Stimulated activated CD8-positive, alpha-beta memory T cell treated with anti-CD3 and anti-CD28 coated beads, Interleukin-4, amount 100 ng/mL, for 1 hour (primary cell): Measurements from ENCODE around the gene PAFAH1B2.
A peak's percentile ranks its signal among the peaks of the same experiment; 100 is the strongest.
"Not testable (repeated sequence)": the region's sequence is repeated elsewhere in the genome, so short reads cannot be mapped to it uniquely, and the experiment has no call there.

ENCODE experiments used
- DNase-seq, 2 donors: peaks; one replicate each; pipeline ENCODE4 v3.0.0-alpha.2; 2020; ENCODE audit warnings: low read depth in 2 of 2, low spot score in 1 of 2

The PAFAH1B2 gene

DNA sequence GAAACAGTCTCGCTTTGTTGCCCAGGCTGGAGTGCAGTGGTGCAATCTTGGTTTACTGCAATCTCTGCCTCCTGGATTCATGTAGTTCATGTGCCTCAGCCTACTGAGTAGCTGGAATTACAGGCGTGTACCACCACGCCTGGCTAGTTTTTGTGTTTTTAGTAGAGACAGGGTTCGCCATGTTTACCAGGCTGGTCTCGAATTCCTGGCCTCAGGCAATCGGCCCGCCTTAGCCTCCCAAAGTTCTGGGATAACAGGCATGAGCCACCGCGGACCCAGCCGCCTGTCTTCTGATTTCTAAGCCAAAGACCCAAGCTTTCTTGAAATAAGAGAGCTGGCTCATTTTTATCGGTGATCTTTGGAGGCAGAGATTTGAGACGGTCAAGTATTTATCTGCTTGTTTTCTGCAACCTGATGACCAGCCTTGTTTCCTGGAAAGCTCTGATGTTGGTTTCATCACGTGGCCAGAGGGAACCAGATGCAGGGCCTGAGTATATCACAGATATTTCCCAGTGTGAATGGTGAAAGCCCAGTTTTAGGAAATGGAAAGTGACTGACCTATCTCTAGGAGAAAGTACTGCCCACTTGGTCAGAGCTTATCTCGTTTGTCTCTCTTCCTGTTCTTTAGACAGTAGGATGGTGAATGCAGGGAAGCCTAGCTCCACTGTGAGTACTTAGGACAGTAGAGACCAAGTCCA lies 28.8 kb downstream of the PAFAH1B2 start:
- DNase-seq = no peak

DNA sequence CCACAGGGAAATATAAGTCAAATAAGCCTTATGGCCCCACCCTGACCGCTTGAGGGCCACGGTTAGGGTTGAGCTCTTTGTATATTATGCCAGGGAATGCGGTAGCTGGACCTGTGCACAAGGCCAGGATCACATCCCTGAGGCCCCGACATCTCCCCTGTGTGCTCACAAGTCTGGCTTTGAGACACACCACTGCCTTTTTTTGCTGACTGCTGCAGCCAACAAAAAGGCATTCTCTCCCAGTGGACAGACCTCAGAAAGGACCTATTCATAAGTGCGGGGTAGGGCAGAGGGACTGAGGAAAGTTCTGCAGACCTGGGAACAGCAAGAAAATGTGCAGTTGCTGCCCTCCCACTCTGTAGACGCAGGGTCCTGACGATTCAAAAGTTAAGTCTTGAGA lies 31.0 kb downstream of the PAFAH1B2 start:
- DNase-seq = no peak

DNA sequence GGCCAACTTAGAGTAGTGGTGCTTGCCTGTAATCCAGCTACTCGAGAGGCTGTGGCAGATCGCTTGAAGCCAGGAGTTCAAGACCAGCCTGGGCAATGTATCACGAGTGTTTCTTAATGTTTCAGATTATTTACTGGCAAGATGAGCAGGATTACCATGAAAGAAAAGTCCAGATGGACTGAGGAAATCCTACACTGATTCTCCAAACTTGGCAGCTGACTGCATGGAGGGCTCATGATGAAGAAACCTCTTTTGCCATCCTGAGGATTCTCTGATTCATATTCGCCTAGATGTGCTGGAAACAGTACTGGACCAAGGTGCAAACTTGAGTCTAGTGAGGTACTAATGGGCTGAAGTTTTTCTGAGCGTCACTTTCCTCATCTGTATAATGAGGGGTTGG lies 31.7 kb downstream of the PAFAH1B2 start:
- DNase-seq = no peak

DNA sequence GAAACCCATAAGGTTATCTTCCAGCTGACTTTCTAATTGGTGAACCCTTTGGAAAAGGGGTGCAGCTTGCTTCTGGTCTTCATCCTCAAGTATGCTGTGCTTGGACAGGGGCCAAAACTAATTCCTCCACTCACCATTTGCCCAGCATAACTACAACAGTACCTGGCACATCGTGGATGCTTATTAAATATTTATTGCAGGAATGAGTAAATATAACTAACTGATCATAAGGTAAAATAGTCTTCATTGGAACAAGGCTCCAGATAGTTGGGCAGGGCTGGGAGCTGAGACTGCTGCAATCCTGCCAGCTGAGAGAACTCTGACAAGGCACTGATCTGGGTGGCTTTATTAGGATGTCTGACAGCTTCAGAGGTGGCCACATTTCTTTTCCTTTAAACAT lies 32.1 kb downstream of the PAFAH1B2 start:
- no peak for DNase-seq

DNA sequence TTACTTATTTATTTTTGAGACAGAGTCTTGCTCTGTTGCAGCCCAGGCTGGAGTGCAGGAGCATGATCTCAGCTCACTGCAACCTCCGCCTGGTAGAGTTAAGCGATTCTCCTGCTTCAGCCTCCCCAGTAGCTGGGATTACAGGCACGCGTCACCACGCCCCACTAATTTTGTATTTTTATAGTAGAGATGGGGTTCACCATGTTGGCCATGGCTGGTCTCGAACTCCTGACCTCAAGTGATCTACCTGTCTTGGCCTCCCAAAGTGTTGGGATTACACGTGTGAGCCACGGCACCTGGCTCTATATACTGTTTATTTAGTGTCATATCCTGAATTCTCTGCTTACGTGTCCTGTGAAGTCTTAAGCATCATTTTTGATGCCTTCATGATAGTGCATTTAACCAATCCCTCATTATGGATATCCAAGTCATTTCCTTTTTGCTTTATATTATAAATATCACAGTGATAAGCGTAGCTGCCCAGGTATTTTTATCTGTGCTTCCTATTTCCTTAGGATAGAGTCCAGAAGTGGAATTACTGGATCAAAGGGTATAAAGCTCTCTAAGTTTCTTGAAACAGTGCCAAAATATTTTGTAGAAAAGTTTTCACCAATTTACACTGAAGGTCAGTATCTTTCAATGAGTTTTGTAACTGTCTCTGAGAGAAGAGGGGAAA lies 33.6 kb downstream of the PAFAH1B2 start:
- DNase-seq = no peak

DNA sequence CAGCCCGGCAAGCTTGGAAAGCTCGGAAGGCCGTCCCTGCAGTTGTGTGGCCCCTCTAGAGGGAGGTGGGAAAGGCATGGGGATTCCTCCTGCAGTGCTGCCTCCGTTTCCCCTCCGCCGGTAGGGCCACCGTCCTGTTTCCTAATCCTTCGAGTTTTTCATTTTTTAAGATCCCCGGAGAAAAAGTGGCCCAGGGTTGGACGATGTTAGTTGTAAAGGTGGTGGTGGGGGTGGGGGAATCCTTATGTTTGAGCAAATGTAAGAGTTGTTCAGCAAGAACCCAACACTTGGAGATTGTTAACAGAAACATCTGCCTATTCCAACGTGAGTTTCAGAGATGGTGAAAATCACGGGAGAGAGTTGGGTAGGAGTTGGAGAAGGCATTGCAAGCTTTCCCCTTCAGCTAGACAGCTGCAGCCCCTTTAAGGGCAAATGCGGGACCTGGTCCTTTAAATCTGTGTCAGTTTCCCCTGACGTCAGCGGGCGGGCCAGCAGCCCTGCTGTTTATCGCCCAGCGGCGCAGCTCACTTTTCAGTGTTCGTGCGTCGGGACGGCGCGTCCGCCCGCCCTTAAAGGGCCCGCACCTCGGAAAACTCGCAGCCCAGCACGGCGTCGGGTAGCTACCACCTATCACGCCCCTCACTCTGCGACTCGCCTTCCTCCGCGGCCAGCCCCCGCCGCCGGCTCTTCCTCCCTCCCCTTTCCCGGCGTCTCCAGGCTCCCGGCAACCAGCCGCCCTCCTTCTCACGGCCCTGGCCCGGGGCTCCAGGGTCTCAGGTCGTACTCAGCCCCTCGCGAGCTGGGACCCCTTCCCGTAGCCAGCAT lies 34.3 kb downstream of the PAFAH1B2 start, which contains the start of gene SIDT2:
SIDT2 (plus strand) TSS at position 534 of the 825 bp plus-strand sequence. CDS start 521 bp downstream, outside the sequence.
- DNase-seq = peak; percentile 71 to 79

DNA sequence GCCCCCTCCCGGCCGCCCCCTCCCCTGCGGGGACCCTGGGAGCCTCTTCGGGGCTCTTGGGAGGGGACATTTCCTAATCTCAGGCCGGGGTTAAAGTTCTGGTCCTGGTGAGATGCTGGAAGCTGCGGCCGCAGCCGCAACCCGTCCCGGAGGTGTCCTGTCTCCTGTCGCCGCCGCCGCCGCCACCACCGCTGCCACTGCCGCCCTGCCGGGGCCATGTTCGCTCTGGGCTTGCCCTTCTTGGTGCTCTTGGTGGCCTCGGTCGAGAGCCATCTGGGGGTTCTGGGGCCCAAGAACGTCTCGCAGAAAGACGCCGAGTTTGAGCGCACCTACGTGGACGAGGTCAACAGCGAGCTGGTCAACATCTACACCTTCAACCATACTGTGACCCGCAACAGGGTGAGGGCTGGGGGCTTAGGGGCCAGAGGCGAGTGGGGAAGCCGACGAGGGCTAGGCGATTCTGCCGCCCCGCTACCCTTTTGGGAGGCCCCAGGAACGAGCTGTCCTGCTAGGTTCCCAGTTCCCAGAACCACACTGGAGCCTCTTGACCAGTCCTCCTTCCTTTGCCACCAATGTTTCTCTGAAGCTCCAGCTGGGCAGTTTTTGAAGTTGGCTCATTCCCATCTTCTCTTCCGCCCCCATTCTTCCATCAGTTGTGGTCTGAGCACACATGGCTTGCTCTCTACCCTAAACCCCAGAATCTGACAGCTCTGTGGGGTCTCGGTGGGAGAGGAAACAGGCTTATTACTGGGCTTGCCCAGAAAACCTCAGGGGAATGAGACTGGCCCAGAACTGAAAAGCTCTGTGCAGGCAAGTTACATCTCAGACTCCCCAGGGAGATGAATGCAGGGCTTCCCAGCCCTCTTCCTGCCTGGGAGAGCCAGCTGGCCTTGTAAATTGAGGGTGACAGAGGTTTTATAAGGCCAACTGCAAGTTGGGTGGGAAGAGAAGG lies 35.2 kb downstream of the PAFAH1B2 start:
- no peak for DNase-seq

DNA sequence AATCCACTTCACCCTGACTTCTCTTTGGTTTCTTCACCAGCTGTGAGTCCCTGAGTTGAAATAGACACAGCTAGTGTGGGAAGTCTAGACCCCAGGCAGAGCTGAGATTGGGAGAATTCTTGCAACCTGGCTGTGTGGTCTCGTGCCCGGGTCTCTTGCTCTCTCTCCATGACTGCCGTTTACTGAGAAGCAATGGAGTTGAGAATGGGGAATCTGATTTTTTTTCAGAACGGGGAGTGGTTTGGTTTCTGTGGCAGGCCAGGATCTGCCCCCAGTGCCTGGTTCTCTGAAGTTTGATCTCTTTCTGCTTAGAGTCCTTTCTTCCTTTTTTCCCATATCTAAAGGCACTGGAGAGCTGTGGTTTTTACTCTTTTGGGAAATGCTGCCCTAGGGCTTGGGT lies 35.9 kb downstream of the PAFAH1B2 start:
- no peak for DNase-seq

DNA sequence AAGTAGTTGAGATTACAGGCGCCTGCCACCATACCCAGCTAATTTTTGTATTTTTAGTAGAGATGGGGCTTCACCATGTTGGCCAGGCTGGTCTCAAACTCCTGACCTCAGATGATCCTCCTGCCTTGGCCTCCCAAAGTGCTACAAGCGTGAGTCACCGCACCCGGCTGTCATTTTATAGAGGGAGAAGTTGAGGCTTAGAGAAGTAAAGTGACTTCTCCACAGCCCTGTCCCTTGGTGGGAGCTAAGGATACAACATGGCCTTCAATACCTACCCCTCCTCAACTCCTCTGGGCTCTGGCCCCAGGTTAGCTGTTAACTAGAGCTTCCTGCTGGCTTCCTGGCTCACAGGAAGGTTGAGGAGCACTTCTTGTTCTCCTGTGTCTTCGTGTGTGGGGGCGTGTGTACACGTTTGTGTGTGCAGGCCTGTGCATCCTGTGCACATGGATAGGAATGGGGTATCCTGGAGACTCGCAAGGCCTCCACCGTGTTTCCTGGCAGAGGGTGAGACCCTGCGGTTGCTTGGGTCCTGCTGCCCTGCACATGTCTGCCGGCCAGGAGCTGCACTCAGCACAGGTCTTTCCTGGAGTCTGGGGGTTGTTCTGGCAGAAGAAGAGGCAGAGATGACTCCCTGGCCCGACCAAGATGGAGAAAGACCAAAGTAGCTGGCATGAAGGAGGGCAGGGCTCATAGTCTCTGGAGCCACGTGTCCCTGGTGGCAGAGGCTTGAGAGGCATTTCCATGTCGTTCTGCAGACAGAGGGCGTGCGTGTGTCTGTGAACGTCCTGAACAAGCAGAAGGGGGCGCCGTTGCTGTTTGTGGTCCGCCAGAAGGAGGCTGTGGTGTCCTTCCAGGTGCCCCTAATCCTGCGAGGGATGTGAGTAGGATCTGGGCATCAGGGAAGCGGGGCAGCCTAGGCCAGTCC lies 36.8 kb downstream of the PAFAH1B2 start:
- no peak for DNase-seq

DNA sequence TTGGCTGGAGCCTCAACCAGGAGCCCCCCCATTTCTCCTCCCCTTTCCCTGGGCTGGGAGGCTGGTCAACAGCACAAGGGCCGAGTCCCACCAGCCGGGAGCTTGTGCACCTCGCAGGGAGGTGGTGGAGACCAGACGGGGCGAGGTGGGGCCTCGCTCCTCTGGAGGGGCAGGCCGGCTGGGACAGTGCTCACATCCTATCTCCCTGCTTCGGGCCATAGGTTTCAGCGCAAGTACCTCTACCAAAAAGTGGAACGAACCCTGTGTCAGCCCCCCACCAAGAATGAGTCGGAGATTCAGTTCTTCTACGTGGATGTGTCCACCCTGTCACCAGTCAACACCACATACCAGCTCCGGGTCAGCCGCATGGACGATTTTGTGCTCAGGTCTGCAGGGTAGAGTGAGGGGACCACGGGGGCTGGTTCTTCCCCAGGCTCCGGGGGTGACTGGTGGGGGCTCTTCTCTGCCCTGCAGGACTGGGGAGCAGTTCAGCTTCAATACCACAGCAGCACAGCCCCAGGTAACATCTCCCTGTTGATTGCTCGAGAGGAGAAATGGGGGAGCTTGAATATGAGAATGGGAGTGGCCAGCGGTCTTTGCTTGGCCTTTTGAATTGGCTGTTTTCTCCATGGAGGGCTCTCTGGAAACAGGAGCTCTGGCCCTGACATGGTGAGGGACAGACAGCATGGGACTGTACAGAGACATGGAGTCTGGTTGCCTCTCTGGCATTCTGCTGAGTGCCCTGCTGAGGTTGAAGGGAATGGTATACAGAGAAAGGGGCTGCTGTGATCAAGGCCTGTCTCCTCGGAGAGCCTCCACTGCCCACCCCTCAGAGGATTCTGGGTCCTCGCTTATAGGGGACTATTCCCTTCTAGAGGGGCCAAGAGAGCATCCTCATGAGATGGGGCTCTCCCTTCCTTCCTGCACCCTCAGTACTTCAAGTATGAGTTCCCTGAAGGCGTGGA lies 37.8 kb downstream of the PAFAH1B2 start:
- no peak for DNase-seq

DNA sequence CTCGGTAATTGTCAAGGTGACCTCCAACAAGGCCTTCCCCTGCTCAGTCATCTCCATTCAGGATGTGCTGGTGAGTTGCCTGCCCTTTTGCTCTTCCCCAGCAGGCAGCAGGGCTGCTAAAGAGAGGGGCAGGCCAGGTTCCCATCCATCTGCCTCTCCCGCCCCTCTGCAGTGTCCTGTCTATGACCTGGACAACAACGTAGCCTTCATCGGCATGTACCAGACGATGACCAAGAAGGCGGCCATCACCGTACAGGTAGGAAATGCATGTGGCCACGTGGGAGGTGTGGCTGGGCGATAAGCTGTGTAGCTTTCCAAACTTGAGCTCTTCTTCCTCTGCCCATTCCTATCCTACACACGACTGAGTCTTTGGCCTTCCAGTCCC lies 38.5 kb downstream of the PAFAH1B2 start:
- DNase-seq = no peak

DNA sequence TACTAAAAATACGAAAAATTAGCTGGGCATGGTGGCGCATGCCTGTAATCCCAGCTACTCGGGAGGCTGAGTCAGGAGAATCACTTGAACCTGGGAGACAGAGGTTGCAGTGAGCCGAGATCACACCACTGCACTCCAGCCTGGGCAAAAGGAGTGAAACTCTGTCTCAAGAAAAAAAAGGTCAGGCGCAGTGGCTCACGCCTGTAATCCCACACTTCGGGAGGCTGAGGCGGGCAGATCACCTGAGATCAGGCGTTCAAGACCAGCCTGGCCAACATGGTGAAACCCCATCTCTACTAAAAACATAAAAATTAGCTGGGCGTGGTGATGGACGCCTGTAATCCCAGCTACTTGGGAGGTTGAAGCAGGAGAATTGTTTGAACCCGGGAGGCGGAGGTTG lies 39.1 kb downstream of the PAFAH1B2 start:
- DNase-seq = not testable (repeated sequence)

DNA sequence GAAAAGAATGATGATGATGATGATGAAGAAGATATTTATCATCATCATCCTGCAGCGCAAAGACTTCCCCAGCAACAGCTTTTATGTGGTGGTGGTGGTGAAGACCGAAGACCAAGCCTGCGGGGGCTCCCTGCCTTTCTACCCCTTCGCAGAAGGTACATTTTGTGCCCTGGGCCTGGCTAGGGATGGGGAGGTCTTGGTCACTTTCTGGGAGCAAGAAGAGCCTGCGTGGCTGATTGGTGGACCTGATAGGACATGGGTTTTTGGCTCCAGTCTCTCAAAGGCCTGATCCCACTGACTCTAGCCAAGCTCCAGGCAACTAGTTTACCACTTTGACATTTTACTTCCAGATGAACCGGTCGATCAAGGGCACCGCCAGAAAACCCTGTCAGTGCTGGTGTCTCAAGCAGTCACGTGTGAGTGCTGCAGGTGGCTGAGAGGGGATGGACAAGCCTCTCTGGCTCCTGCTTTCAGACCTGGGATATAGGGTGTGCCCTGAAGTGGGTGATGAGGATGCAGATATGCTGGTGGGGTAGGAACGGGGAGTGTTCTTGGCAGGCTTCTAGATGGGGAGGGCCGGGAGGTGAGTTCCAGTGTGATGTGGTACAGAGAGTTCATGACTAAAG lies 39.8 kb downstream of the PAFAH1B2 start:
- no peak for DNase-seq

DNA sequence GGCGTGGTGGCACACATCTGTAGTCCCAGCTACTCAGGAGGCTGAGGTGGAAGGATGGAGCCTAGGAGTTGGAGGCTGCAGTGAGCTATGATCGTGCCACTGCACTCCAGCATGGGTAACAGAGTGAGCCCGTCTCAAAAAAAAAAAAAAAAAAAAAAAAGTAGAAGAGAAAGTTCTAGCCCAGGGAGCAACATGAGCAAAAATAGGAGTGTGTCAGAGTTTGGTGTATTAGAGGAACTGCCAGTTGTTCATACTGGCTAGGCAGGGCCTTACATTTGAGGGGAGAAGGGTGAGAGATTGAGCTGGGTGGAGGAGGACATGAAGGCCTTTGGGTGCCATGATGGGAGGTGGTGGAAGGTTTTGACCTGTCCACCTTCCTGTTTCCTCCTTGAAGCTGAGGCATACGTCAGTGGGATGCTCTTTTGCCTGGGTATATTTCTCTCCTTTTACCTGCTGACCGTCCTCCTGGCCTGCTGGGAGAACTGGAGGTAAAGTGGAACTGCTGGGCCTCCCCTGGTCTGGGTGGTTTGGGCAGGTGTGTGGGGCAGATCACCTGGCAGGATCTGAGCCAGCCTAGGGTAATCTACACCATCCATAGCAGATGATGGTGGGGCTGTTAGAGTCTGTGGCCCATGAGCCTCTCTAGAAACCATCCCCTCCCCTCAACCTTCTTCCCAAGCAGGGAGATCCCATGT lies 41.8 kb downstream of the PAFAH1B2 start:
- DNase-seq = no peak

DNA sequence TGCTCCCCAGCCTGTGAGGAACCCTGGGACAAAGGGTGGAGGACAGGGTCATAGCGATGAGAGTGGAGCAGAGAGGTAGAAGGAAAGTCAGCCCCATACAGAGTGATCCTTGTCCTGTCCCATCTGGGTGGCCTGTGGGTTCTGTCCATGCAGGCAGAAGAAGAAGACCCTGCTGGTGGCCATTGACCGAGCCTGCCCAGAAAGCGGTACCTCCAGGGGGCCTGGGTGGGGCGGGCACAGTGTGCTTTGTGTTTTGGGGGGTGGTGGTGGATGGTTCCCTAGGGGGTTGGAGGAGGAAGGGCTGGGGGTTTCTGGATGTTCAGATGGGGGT lies 42.3 kb downstream of the PAFAH1B2 start:
- DNase-seq = no peak

DNA sequence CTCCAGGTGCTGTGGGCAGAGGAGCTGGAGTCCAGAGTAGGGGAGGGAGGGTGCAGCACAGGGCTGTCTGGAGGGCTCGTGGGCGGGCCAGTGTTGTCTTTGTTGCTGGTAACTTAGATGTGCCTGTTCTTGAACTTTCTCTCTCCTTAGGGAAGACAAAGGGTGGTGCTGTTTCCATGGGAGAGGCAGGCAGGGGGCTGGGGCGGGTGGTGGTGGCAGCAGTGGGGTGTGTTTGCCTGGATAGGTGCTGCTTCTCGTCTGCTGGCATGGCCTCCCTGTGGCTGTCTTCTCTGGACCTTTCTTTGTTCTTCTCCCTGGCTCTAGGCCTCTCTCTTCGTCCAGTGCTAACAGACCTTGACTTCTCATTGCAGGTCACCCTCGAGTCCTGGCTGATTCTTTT lies 42.9 kb downstream of the PAFAH1B2 start:
- DNase-seq = no peak

DNA sequence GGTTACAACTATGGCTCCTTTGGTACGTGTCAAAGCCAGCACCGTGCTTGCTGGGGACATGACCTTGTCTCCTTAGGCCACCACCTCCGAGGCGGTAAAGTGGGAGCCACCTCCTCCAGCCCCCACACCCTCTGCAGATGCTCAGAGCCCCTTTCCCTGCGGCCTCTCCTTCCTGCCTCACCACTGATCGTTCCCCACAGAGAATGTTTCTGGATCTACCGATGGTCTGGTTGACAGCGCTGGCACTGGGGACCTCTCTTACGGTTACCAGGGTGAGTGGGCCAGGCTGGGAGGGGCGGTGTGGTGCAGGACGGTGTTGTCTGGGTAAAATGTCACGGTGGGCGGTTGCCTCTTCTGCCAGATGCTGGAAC lies 43.3 kb downstream of the PAFAH1B2 start:
- no peak for DNase-seq
